H9 (cell line): ENCODE data around the gene TIGD2. TPM values are rescaled to one million over a fixed set of nuclear protein-coding genes. Genes with fewer than 3 reads are reported as not detected.

Experiments used
- DNase-seq: peaks from one replicate; pipeline ENCODE4 v3.0.0-alpha.2; 2017
- H2AFZ ChIP-seq: one replicate; pipeline ENCODE4 v1.6.1; 2013; ENCODE audit warnings: mild to moderate bottlenecking, low read length, control low read depth, moderate library complexity
- H2AK5ac ChIP-seq: 2 replicates; pipeline ENCODE4 v1.6.1; 2013; ENCODE audit warnings: low read length, control low read depth, mixed read lengths; ENCODE audit not compliant: insufficient read length
- H2BK120ac ChIP-seq: one replicate; pipeline ENCODE4 v1.6.1; 2013; ENCODE audit warnings: low read depth, mild to moderate bottlenecking, low read length, control low read depth, inconsistent platforms; ENCODE audit not compliant: poor library complexity, severe bottlenecking
- H2BK12ac ChIP-seq: 2 replicates; pipeline ENCODE4 v1.6.1; 2013; ENCODE audit warnings: low read length, control low read depth, mixed read lengths, low read depth; ENCODE audit not compliant: insufficient read length
- H2BK15ac ChIP-seq: 2 replicates; pipeline ENCODE4 v1.6.1; 2013; ENCODE audit warnings: low read depth, low read length, control low read depth
- H2BK20ac ChIP-seq: one replicate; pipeline ENCODE4 v1.6.1; 2013; ENCODE audit warnings: low read depth, mild to moderate bottlenecking, low read length, control low read depth, inconsistent platforms; ENCODE audit not compliant: poor library complexity, severe bottlenecking
- H2BK5ac ChIP-seq: 2 replicates; pipeline ENCODE4 v1.6.1; 2013; ENCODE audit warnings: low read length, control low read depth, mixed read lengths; ENCODE audit not compliant: insufficient read length
- H3K14ac ChIP-seq: 2 replicates; pipeline ENCODE4 v1.6.1; 2013; ENCODE audit warnings: low read length, control low read depth; ENCODE audit not compliant: insufficient read depth
- H3K18ac ChIP-seq: 2 replicates; pipeline ENCODE4 v1.6.1; 2013; ENCODE audit warnings: low read depth, mild to moderate bottlenecking, mixed read lengths, low read length, control low read depth; ENCODE audit not compliant: insufficient read length
- H3K23ac ChIP-seq: 2 replicates; pipeline ENCODE4 v1.6.1; 2013; ENCODE audit warnings: low read length, control low read depth, mixed read lengths, low read depth; ENCODE audit not compliant: insufficient read length
- H3K23me2 ChIP-seq: 2 replicates; pipeline ENCODE4 v1.6.1; 2013; ENCODE audit warnings: low read depth, mild to moderate bottlenecking, mixed read lengths, low read length, control low read depth; ENCODE audit not compliant: insufficient read length, poor library complexity, severe bottlenecking
- H3K27ac ChIP-seq: 2 replicates; pipeline ENCODE4 v1.5.1; 2013; ENCODE audit warnings: low read length, control low read depth, mixed read lengths, low read depth; ENCODE audit not compliant: insufficient read length
- H3K27me3 ChIP-seq: 2 replicates; pipeline ENCODE4 v1.6.1; 2013; ENCODE audit warnings: low read length, control low read depth, inconsistent platforms; ENCODE audit not compliant: insufficient read depth
- H3K4ac ChIP-seq: 2 replicates; pipeline ENCODE4 v1.6.1; 2013; ENCODE audit warnings: low read depth, mild to moderate bottlenecking, control low read depth, inconsistent platforms, low read length, moderate library complexity
- H3K4me1 ChIP-seq: 2 replicates; pipeline ENCODE4 v1.6.1; 2013; ENCODE audit warnings: low read length, control low read depth, inconsistent platforms; ENCODE audit not compliant: insufficient read depth
- H3K4me2 ChIP-seq: 2 replicates; pipeline ENCODE4 v1.6.1; 2013; ENCODE audit warnings: low read length, control low read depth, mixed read lengths; ENCODE audit not compliant: insufficient read length, insufficient read depth
- H3K56ac ChIP-seq: 2 replicates; pipeline ENCODE4 v1.6.1; 2013; ENCODE audit warnings: low read depth, mild to moderate bottlenecking, mixed read lengths, low read length, control low read depth; ENCODE audit not compliant: insufficient read length
- H3K79me1 ChIP-seq: 2 replicates; pipeline ENCODE4 v1.6.1; 2013; ENCODE audit warnings: low read depth, mild to moderate bottlenecking, moderate library complexity, low read length, control low read depth, inconsistent platforms; ENCODE audit not compliant: insufficient read depth, poor library complexity, severe bottlenecking
- H3K79me2 ChIP-seq: 2 replicates; pipeline ENCODE4 v1.6.1; 2013; ENCODE audit warnings: low read length, control low read depth, inconsistent platforms; ENCODE audit not compliant: insufficient read depth
- H3K9ac ChIP-seq: 2 replicates; pipeline ENCODE4 v1.6.1; 2013; ENCODE audit warnings: low read length, control low read depth, mixed read lengths; ENCODE audit not compliant: insufficient read length; ENCODE audit errors: extremely low read depth
- H3K9me3 ChIP-seq: one replicate; pipeline ENCODE4 v1.6.1; 2013; ENCODE audit warnings: low read depth, low read length, inconsistent platforms; ENCODE audit not compliant: control insufficient read depth
- H3T11ph ChIP-seq: one replicate; pipeline ENCODE4 v1.6.1; 2013; ENCODE audit warnings: mild to moderate bottlenecking, low read length, control low read depth, inconsistent platforms
- H4K20me1 ChIP-seq: one replicate; pipeline ENCODE4 v1.6.1; 2013; ENCODE audit not compliant: control insufficient read depth, insufficient read length, insufficient read depth
- H4K5ac ChIP-seq: 2 replicates; pipeline ENCODE4 v1.6.1; 2013; ENCODE audit warnings: low read depth, mild to moderate bottlenecking, mixed read lengths, low read length, control low read depth; ENCODE audit not compliant: insufficient read length
- H4K8ac ChIP-seq: replicated peaks from 2 replicates; pipeline ENCODE4 v1.6.1; 2013; ENCODE audit warnings: low read length, control low read depth, mixed read lengths, low read depth; ENCODE audit not compliant: insufficient read length
- H4K91ac ChIP-seq: 2 replicates; pipeline ENCODE4 v1.6.1; 2013; ENCODE audit warnings: low read depth, mild to moderate bottlenecking, moderate library complexity, mixed read lengths, low read length, control low read depth; ENCODE audit not compliant: insufficient read length
- H3K27ac Mint-ChIP-seq, 3 experiments: 2 replicates in 2 of 3; 3 replicates in 1 of 3; pipeline ENCODE4 v1.8.0; 2020 to 2021; ENCODE audit warnings: mixed read lengths in 3 of 3, mild to moderate bottlenecking in 1 of 3, moderate library complexity in 1 of 3
- H3K27me3 Mint-ChIP-seq: 2 replicates; pipeline ENCODE4 v1.8.0; 2021; ENCODE audit warnings: low read depth, mild to moderate bottlenecking, moderate library complexity, mixed read lengths
- H3K36me3 Mint-ChIP-seq, 3 experiments: 2 replicates in 2 of 3; 3 replicates in 1 of 3; pipeline ENCODE4 v1.8.0; 2020 to 2021; ENCODE audit warnings: low read depth in 3 of 3, mixed read lengths in 3 of 3; ENCODE audit not compliant: insufficient read depth in 1 of 3
- H3K4me1 Mint-ChIP-seq, 2 experiments: 2 replicates each; pipeline ENCODE4 v1.8.0; 2020; ENCODE audit warnings: mixed read lengths in 2 of 2
- H3K4me3 Mint-ChIP-seq, 2 experiments: 2 replicates in 1 of 2; 3 replicates in 1 of 2; pipeline ENCODE4 v1.8.0; 2020 to 2021; ENCODE audit warnings: mild to moderate bottlenecking in 2 of 2, mixed read lengths in 2 of 2, moderate library complexity in 1 of 2
- H3K9me3 Mint-ChIP-seq, 2 experiments: 2 replicates in 1 of 2; 3 replicates in 1 of 2; pipeline ENCODE4 v1.8.0; 2020; ENCODE audit warnings: mild to moderate bottlenecking in 2 of 2, mixed read lengths in 2 of 2, moderate library complexity in 1 of 2
- CTCF ChIP-seq: fragments of 200-600 bp; sonication (generic); conservative IDR thresholded peaks from 3 replicates; pipeline ENCODE4 v1.8.0; 2021; ENCODE audit warnings: antibody characterized with exemption, mild to moderate bottlenecking
- WGBS: extraction: QIAGEN DNeasy Blood & Tissue Kit; methylation state at CpG from one replicate; pipeline ENCODE4 v1.1.7; 2013; ENCODE audit warnings: missing lambda C conversion rate, low lambda C conversion rate, mixed read lengths; ENCODE audit not compliant: insufficient read length; ENCODE audit errors: extremely low coverage; 5-methylcytosine and 5-hydroxymethylcytosine counted together
- total RNA-seq: library from RNA; stranded (reverse); gene quantifications from 2 replicates; pipeline ENCODE4 v1.2.1, GENCODE V29; 2021

The TIGD2 gene
- total RNA-seq, 1 experiment from 2014 or later, result 10.4 TPM

- Mint-ChIP-seq H3K4me3 (no peak overlapping the region), H3K27me3 (no peaks in the 10 kb centered on the region), H3K36me3 (no peaks in the 10 kb centered on the region), H3K4me1 (peaks cover 5 to 6% of the 10 kb centered on the region in 2 experiments), H3K9me3 (peaks cover 0 to 5% of the 10 kb centered on the region in 2 experiments; a peak in 1 of 5 replicates), H3K27ac (no peak overlapping the region)
- Histone ChIP-seq H3K27ac (no peak overlapping the region), H3T11ph (no peak overlapping the region), H2BK12ac (no peak overlapping the region), H3K79me2 (no peaks in the 10 kb centered on the region), H4K20me1 (no peaks in the 10 kb centered on the region), H3K9ac (no peak overlapping the region), H3K56ac (no peak overlapping the region), H2BK5ac (no peak overlapping the region), H2BK20ac (no peak overlapping the region), H3K27me3 (no peaks in the 10 kb centered on the region), H3K4me2 (no peak overlapping the region), H3K4me1 (no peaks in the 10 kb centered on the region), H3K18ac (no peak overlapping the region), H2AK5ac (no peak overlapping the region), H3K4ac (no peak overlapping the region), H3K79me1 (no peaks in the 10 kb centered on the region), H3K14ac (no peak overlapping the region), H4K5ac (no peak overlapping the region), H3K23ac (no peak overlapping the region), H2BK15ac (no peak overlapping the region), H3K9me3 (no peaks in the 10 kb centered on the region), H3K23me2 (no peaks in the 10 kb centered on the region), H2AFZ (no peak overlapping the region), H4K91ac (no peak overlapping the region), H4K8ac (no peak overlapping the region), H2BK120ac (no peak overlapping the region)
- no CpG with 5 or more reads among the region's 2 CpGs for WGBS
- no peak for TF ChIP-seq CTCF
- no peak for DNase-seq
These were observed 49.5 kb downstream of the TIGD2 start for GRCh38 chr4:89160806-89161205.
